ENCODE measurements around the gene CFAP410. TPM values are rescaled to one million over a fixed set of nuclear protein-coding genes. Genes with fewer than 3 reads are reported as not detected.

The CFAP410 gene
- total and polyA plus RNA-seq, 8 donors = 16.5 to 31.5 (median 21.1) TPM

DNA sequence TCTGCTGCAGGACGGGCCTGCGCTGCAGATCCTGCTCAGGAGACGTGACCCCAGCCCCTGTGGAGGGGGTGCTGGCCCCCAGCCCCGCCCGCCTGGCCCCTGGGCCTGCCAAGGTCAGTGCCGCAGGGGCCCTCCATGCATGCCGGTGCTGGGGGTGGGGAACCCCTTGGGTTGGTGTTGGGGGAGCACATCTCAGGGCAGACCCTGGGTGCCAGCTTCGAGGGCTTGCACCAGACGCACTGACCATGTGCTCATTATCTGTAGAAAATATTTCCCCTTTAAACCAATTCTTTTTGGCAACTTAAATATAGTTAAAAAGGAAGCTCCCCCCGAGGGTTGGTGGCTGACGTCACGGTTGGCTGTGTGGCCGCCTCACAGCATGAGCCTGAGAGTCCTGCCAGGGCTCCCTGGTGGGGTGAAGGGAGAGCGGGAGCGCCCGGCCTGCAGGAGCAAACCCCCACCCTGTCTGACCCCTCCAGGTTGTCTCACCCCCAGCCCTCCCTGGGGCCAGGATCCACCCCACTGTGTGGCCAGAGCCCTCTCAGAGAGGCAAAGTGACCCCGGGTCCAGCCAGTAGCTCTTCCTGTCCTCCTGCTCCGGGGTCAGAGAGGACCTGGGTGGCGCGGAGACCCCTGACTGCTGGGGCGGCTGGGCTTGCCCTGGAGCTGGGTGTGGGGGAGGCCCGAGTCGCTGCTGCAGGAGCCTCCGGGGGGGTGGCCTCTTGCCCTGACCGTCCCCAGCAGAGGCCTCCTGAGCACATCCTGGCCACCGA lies 44.6 kb downstream of the CFAP410 start:
- DNase-seq (peak; percentile 39 to 84 (median 70)), ATAC-seq (no peak)
- no peak for TF ChIP-seq CTCF (IDR thresholded peaks at IDR 0.05)
- peaks cover 4 to 24% of the 10 kb centered on the region in 2 donors for H3K4me1 ChIP-seq
- H3K9me3 ChIP-seq = no peaks in the 10 kb centered on the region
- no peak overlapping the region for H3K27ac ChIP-seq
- peaks cover 0 to 44% of the 10 kb centered on the region in 2 donors for H3K27me3 ChIP-seq
- H3K4me3 ChIP-seq = no peak overlapping the region
- no peaks in the 10 kb centered on the region for H3K36me3 ChIP-seq
- intact Hi-C loops (cut with DNase I) = no loop called here

DNA sequence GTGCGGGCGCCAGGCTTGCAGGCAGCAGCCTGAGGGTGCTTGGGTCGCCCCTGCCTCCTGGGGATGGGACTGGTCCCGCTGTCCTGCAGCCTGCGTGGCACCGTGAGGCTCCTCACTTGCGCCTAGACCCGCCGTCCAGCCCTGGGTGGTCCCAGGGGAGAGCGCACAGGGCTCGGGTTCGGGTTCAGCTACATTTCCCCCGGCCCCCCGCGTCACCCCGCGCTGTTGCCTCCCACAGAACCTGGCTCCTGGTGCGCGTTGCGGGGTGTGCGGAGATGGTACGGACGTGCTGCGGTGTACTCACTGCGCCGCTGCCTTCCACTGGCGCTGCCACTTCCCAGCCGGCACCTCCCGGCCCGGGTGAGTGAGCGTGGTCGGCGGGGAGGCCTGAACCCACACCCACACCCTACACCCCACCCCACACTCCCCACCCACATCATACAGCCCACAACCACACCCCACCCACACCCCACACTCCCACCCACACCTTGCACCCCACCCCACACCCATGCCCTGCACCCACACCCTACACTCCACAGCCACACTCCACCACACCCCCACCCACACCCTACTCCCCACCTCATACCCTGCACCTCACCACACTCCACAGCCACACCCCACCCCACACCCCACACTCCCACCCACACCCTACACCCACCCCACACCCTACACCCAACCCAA lies 45.5 kb downstream of the CFAP410 start:
- no peak overlapping the region for H3K4me3 ChIP-seq
- DNase-seq = peak in 1 of 4 donors; percentile 75
- intact Hi-C loops (cut with DNase I) = no loop called here
- no peaks in the 10 kb centered on the region for H3K9me3 ChIP-seq
- H3K27me3 ChIP-seq = peaks cover 0 to 44% of the 10 kb centered on the region in 2 donors
- peaks cover 0 to 16% of the 10 kb centered on the region in 2 donors for H3K4me1 ChIP-seq
- no peak for ATAC-seq
- H3K27ac ChIP-seq = no peak overlapping the region
- TF ChIP-seq CTCF (IDR thresholded peaks at IDR 0.05) = no peak
- H3K36me3 ChIP-seq = no peaks in the 10 kb centered on the region

GRCh38 chr21:44292812-44293195 lies 46.4 kb downstream of the CFAP410 start:
- no peaks in the 10 kb centered on the region for H3K9me3 ChIP-seq
- intact Hi-C loops (cut with DNase I) = no loop called here
- H3K4me3 ChIP-seq = no peak overlapping the region
- TF ChIP-seq CTCF (IDR thresholded peaks at IDR 0.05) = no peak
- peaks cover 0 to 7% of the 10 kb centered on the region in 2 donors for H3K4me1 ChIP-seq
- H3K36me3 ChIP-seq = no peaks in the 10 kb centered on the region
- H3K27me3 ChIP-seq = peaks cover 0 to 48% of the 10 kb centered on the region in 2 donors
- DNase-seq = peak in 1 of 4 donors; percentile 71
- H3K27ac ChIP-seq = no peak overlapping the region
- ATAC-seq = no peak

- DNase-seq (peak in 1 of 4 donors; percentile 76), ATAC-seq (no peak)
- intact Hi-C loops (cut with DNase I) = no loop called here
- TF ChIP-seq CTCF (IDR thresholded peaks at IDR 0.05) = no peak
- no peaks in the 10 kb centered on the region for H3K9me3 ChIP-seq
- no peak overlapping the region for H3K4me3 ChIP-seq
- no peak overlapping the region for H3K27ac ChIP-seq
- peaks cover 0 to 53% of the 10 kb centered on the region in 2 donors for H3K27me3 ChIP-seq
- no peaks in the 10 kb centered on the region for H3K36me3 ChIP-seq
- peaks cover 0 to under 1% of the 10 kb centered on the region in 2 donors for H3K4me1 ChIP-seq
Measured at GRCh38 chr21:44291936-44292811, 47.0 kb downstream of the CFAP410 start.
